GM12878 (cell line): ENCODE measurements around the gene ACKR4.

ENCODE experiments used
- CREM ChIP-seq: IDR thresholded peaks from 2 replicates; pipeline ENCODE4 v1.6.1; 2014; ENCODE audit warnings: antibody characterized with exemption, low read depth
- ESRRA ChIP-seq: IDR thresholded peaks from 2 replicates; pipeline ENCODE4 v1.6.1; 2012; ENCODE audit warnings: mild to moderate bottlenecking, low read length, improper control_type of control experiment
- HDGF ChIP-seq: fragments of 450-650 bp; IDR thresholded peaks from 2 replicates; pipeline ENCODE4 v1.6.1; 2016; ENCODE audit warnings: antibody characterized with exemption
- JUND ChIP-seq: IDR thresholded peaks from 2 replicates; pipeline ENCODE4 v1.6.1; 2012; ENCODE audit warnings: low read depth, mild to moderate bottlenecking, low read length, improper control_type of control experiment, moderate library complexity
- MXI1 ChIP-seq: fragments of 150-350 bp; IDR thresholded peaks from 2 replicates; pipeline ENCODE4 v1.6.1; 2011; ENCODE audit warnings: low read depth, mild to moderate bottlenecking, inconsistent platforms, low read length, improper control_type of control experiment
- POLR2A ChIP-seq: IDR thresholded peaks from 2 replicates; pipeline ENCODE4 v1.6.1; 2011; ENCODE audit warnings: low read depth, mild to moderate bottlenecking, low read length
- POLR2AphosphoS5 ChIP-seq: IDR thresholded peaks from 2 replicates; pipeline ENCODE4 v1.6.1; 2011; ENCODE audit warnings: mild to moderate bottlenecking, low read length, inconsistent platforms
- SUPT20H ChIP-seq: IDR thresholded peaks from 2 replicates; pipeline ENCODE4 v1.6.1; 2011; ENCODE audit warnings: low read depth, mild to moderate bottlenecking, low read length, moderate library complexity, borderline replicate concordance; ENCODE audit not compliant: control insufficient read depth
- TAF1 ChIP-seq: IDR thresholded peaks from 2 replicates; pipeline ENCODE4 v1.6.1; 2011; ENCODE audit warnings: mild to moderate bottlenecking, low read depth, low read length, borderline replicate concordance
- TARDBP ChIP-seq: IDR thresholded peaks from 2 replicates; pipeline ENCODE4 v1.6.1; 2016; ENCODE audit warnings: borderline replicate concordance
- TF ChIP-seq, protein P1 (sequence below): fragments of 450-650 bp; IDR thresholded peaks from 2 replicates; pipeline ENCODE4 v1.6.1; 2017; ENCODE audit warnings: mild to moderate bottlenecking
- TF ChIP-seq, protein P2 (sequence below): fragments of 450-650 bp; IDR thresholded peaks from 2 replicates; pipeline ENCODE4 v1.6.1; 2016; ENCODE audit warnings: mild to moderate bottlenecking
- TF ChIP-seq, protein P3 (sequence below), 3 experiments: IDR thresholded peaks in 2 of 3; conservative IDR thresholded peaks in 1 of 3; 2 replicates each; pipeline ENCODE4 v1.5.1; 2011; ENCODE audit warnings: low read depth in 3 of 3, low read length in 3 of 3, mild to moderate bottlenecking in 3 of 3, control low read depth in 2 of 3, moderate library complexity in 2 of 3, inconsistent platforms in 1 of 3, mixed read lengths in 1 of 3; ENCODE audit not compliant: control insufficient read depth in 2 of 3, insufficient read depth in 1 of 3; ENCODE audit errors: extremely low read depth in 1 of 3

DNA sequence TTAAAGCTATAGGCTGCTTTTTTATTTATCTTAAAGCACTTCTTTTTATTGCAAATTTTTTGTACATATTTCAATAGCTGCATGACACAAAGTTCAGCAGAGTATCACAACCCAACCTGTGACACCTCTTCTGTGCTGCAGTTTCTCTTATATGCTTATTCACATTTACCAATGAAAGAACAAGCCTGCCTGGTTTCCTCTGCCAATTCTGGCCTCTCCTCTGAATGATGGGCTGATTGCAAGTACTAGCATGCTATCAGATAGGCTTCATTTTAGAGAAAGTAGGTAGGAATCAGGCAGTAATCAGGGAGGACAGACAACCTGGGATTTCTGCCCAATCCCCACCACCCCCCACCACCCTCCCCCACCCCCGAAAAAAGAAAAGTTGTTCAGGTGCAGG is 26.6 kb downstream of the ACKR4 start:
- TF ChIP-seq JUND (no peak), POLR2AphosphoS5 (no peak), HDGF (no peak), TARDBP (no peak), MXI1 (no peak), ESRRA (no peak), POLR2A (no peak), SUPT20H (no peak), TAF1 (no peak), CREM (no peak)
- TF ChIP-seq, protein P1, sequence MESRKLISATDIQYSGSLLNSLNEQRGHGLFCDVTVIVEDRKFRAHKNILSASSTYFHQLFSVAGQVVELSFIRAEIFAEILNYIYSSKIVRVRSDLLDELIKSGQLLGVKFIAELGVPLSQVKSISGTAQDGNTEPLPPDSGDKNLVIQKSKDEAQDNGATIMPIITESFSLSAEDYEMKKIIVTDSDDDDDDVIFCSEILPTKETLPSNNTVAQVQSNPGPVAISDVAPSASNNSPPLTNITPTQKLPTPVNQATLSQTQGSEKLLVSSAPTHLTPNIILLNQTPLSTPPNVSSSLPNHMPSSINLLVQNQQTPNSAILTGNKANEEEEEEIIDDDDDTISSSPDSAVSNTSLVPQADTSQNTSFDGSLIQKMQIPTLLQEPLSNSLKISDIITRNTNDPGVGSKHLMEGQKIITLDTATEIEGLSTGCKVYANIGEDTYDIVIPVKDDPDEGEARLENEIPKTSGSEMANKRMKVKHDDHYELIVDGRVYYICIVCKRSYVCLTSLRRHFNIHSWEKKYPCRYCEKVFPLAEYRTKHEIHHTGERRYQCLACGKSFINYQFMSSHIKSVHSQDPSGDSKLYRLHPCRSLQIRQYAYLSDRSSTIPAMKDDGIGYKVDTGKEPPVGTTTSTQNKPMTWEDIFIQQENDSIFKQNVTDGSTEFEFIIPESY, result no peak
- TF ChIP-seq, protein P2, sequence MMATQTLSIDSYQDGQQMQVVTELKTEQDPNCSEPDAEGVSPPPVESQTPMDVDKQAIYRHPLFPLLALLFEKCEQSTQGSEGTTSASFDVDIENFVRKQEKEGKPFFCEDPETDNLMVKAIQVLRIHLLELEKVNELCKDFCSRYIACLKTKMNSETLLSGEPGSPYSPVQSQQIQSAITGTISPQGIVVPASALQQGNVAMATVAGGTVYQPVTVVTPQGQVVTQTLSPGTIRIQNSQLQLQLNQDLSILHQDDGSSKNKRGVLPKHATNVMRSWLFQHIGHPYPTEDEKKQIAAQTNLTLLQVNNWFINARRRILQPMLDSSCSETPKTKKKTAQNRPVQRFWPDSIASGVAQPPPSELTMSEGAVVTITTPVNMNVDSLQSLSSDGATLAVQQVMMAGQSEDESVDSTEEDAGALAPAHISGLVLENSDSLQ, result no peak
- TF ChIP-seq, protein P3, sequence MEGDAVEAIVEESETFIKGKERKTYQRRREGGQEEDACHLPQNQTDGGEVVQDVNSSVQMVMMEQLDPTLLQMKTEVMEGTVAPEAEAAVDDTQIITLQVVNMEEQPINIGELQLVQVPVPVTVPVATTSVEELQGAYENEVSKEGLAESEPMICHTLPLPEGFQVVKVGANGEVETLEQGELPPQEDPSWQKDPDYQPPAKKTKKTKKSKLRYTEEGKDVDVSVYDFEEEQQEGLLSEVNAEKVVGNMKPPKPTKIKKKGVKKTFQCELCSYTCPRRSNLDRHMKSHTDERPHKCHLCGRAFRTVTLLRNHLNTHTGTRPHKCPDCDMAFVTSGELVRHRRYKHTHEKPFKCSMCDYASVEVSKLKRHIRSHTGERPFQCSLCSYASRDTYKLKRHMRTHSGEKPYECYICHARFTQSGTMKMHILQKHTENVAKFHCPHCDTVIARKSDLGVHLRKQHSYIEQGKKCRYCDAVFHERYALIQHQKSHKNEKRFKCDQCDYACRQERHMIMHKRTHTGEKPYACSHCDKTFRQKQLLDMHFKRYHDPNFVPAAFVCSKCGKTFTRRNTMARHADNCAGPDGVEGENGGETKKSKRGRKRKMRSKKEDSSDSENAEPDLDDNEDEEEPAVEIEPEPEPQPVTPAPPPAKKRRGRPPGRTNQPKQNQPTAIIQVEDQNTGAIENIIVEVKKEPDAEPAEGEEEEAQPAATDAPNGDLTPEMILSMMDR (IDR thresholded peaks at IDR 0.05 in 2 of 3, conservative IDR thresholded peaks at IDR 0.05 in 1 of 3; ENCODE audit: control insufficient read depth in 2 of 3, extremely low read depth in 1 of 3, insufficient read depth in 1 of 3, low read depth in 3 of 3, low read length in 3 of 3), result no peak
